HEK293T (cell line): ENCODE data around the gene INCA1.
"Not testable (repeated sequence)": the region's sequence is repeated elsewhere in the genome, so short reads cannot be mapped to it uniquely, and the experiment has no call there.

Experiments
- CTCF ChIA-PET: fragments of 350-600 bp; formaldehyde crosslinking; extraction: SDS; loops from one replicate; lab custom pipeline; 2021; ENCODE audit warnings: antibody characterized with exemption, inconsistent platforms; lab: Yijun Ruan, JAX
- POLR2A ChIA-PET: fragments of 350-600 bp; formaldehyde crosslinking; extraction: SDS; loops from one replicate; lab custom pipeline; 2020; ENCODE audit warnings: antibody characterized with exemption, inconsistent platforms; lab: Yijun Ruan, JAX
- DNase-seq: peaks from one replicate; pipeline ENCODE4 v3.0.0; 2012; ENCODE audit warnings: mixed read lengths; ENCODE audit errors: extremely low spot score
- ARNT ChIP-seq: fragments of 450-650 bp; IDR thresholded peaks from 2 replicates; pipeline ENCODE4 v1.6.1; 2017; ENCODE audit warnings: mild to moderate bottlenecking
- BHLHE40 ChIP-seq: fragments of 450-650 bp; IDR thresholded peaks from 2 replicates; pipeline ENCODE4 v1.6.1; 2016; ENCODE audit warnings: mild to moderate bottlenecking, moderate library complexity, borderline replicate concordance
- CTBP1 ChIP-seq: fragments of 450-650 bp; IDR thresholded peaks from 2 replicates; pipeline ENCODE4 v1.6.1; 2016; ENCODE audit warnings: borderline replicate concordance
- ELF4 ChIP-seq: fragments of 450-650 bp; IDR thresholded peaks from 2 replicates; pipeline ENCODE4 v1.6.1; 2017; ENCODE audit warnings: antibody characterized with exemption
- FOXA1 ChIP-seq: fragments of 450-650 bp; IDR thresholded peaks from 2 replicates; pipeline ENCODE4 v1.6.1; 2016; ENCODE audit warnings: mild to moderate bottlenecking
- FOXK2 ChIP-seq: fragments of 450-650 bp; IDR thresholded peaks from 2 replicates; pipeline ENCODE4 v1.6.1; 2016; ENCODE audit warnings: mild to moderate bottlenecking
- FOXM1 ChIP-seq: fragments of 450-650 bp; IDR thresholded peaks from 2 replicates; pipeline ENCODE4 v1.6.1; 2017; ENCODE audit warnings: mild to moderate bottlenecking, borderline replicate concordance
- HDGF ChIP-seq: fragments of 450-650 bp; IDR thresholded peaks from 2 replicates; pipeline ENCODE4 v1.6.1; 2017; ENCODE audit warnings: antibody characterized with exemption, borderline replicate concordance
- L3MBTL2 ChIP-seq: fragments of 450-650 bp; conservative IDR thresholded peaks from 2 replicates; pipeline ENCODE4 v1.6.1; 2016; ENCODE audit warnings: mild to moderate bottlenecking
- LEF1 ChIP-seq: fragments of 450-650 bp; IDR thresholded peaks from 2 replicates; pipeline ENCODE4 v1.6.1; 2017; ENCODE audit warnings: mild to moderate bottlenecking, borderline replicate concordance
- NFRKB ChIP-seq: fragments of 450-650 bp; IDR thresholded peaks from 2 replicates; pipeline ENCODE4 v1.6.1; 2016; ENCODE audit warnings: mild to moderate bottlenecking, moderate library complexity
- PKNOX1 ChIP-seq: fragments of 450-650 bp; IDR thresholded peaks from 2 replicates; pipeline ENCODE4 v1.6.1; 2016
- SP1 ChIP-seq: fragments of 450-650 bp; IDR thresholded peaks from 2 replicates; pipeline ENCODE4 v1.6.1; 2017
- SUZ12 ChIP-seq: fragments of 450-650 bp; IDR thresholded peaks from 2 replicates; pipeline ENCODE4 v1.6.1; 2016; ENCODE audit warnings: mild to moderate bottlenecking
- TARDBP ChIP-seq: fragments of 450-650 bp; IDR thresholded peaks from 2 replicates; pipeline ENCODE4 v1.6.1; 2016
- ZNF384 ChIP-seq: fragments of 450-650 bp; IDR thresholded peaks from 2 replicates; pipeline ENCODE4 v1.6.1; 2016

The INCA1 gene

GRCh38 chr17:5034651-5035050, 37.3 kb upstream of the INCA1 start:
- POLR2A ChIA-PET, result interaction anchor here (0.6 to 0.9 kb wide), 2 partner anchors 16 to 48 kb away, joined by 3 read pairs; no protein-coding TSS in a partner anchor
- CTCF ChIA-PET, result no interaction called here
- DNase-seq, result no peak
- TF ChIP-seq TARDBP (no peak), ARNT (no peak), SP1 (no peak), BHLHE40 (no peak), FOXM1 (no peak), PKNOX1 (no peak), FOXK2 (no peak), ZNF384 (no peak), LEF1 (no peak), ELF4 (no peak), FOXA1 (no peak), SUZ12 (no peak), HDGF (no peak), NFRKB (no peak), CTBP1 (no peak), L3MBTL2 (no peak)

- ChIA-PET CTCF (no interaction called here), POLR2A (interaction anchor here (0.6 kb wide), 1 partner anchor 15 kb away, joined by 3 read pairs; no protein-coding TSS in a partner anchor)
- TF ChIP-seq ELF4 (no peak), SP1 (no peak), LEF1 (no peak), FOXA1 (no peak), ZNF384 (no peak), FOXM1 (no peak), FOXK2 (no peak), NFRKB (no peak)
- DNase-seq, result no peak
Observed at GRCh38 chr17:5034063-5034462, 36.7 kb upstream of the INCA1 start.

- ChIA-PET POLR2A (no interaction called here), CTCF (no interaction called here)
Observed at GRCh38 chr17:5033352-5034015, 36.2 kb upstream of the INCA1 start.

GRCh38 chr17:5032865-5033264, 35.5 kb upstream of the INCA1 start:
- TF ChIP-seq LEF1 (no peak), ELF4 (no peak), SUZ12 (no peak), HDGF (no peak), CTBP1 (no peak), FOXA1 (no peak), BHLHE40 (no peak), ZNF384 (no peak), FOXK2 (no peak), TARDBP (no peak), FOXM1 (no peak), PKNOX1 (no peak)
- POLR2A ChIA-PET, result no interaction called here
- CTCF ChIA-PET, result no interaction called here
- no peak for DNase-seq

More at GRCh38 chr17:5033352-5034015, 36.2 kb upstream of the INCA1 start:
- TF ChIP-seq NFRKB (no peak), HDGF (no peak), BHLHE40 (no peak), ELF4 (no peak), SUZ12 (no peak), PKNOX1 (no peak), SP1 (no peak), TARDBP (no peak), LEF1 (no peak), ARNT (no peak), CTBP1 (no peak), ZNF384 (no peak), FOXM1 (no peak)
- no peak for DNase-seq

GRCh38 chr17:5031365-5032082, 34.2 kb upstream of the INCA1 start:
- peak; percentile 84 for DNase-seq

GRCh38 chr17:5030168-5030567, 32.8 kb upstream of the INCA1 start:
- CTCF ChIA-PET, result interaction anchor here (1.0 kb wide), 1 partner anchor 32 kb away, joined by 4 read pairs; no protein-coding TSS in a partner anchor
- DNase-seq, result not testable (repeated sequence)
- peak; percentile 33; the same call in 1 of the 2 replicates for TF ChIP-seq ZNF384
- POLR2A ChIA-PET, result interaction anchor here (1.0 kb wide), 1 partner anchor 43 kb away, joined by 5 read pairs; the partner anchor contains the start of gene CAMTA2

More at GRCh38 chr17:5031365-5032082, 34.2 kb upstream of the INCA1 start:
- ChIA-PET CTCF (no interaction called here), POLR2A (interaction anchor here (1.1 kb wide), 1 partner anchor 24 kb away, joined by 3 read pairs; no protein-coding TSS in a partner anchor)
- TF ChIP-seq ARNT (no peak), FOXA1 (no peak), SP1 (no peak), L3MBTL2 (peak; percentile 76)
